AG10803 (cell line): Measurements from ENCODE around the gene BCAR3.

Source experiments
- DNase-seq: peaks from one replicate; pipeline ENCODE4 v3.0.0; 2010; ENCODE audit warnings: low read depth
- H3K4me3 ChIP-seq: 2 replicates; pipeline ENCODE4 v1.5.1; 2011; ENCODE audit warnings: mild to moderate bottlenecking, low read length, control low read depth
- TF ChIP-seq, protein P1 (sequence below): conservative IDR thresholded peaks from 2 replicates; pipeline ENCODE4 v1.5.1; 2011; ENCODE audit warnings: mild to moderate bottlenecking, low read length, control low read depth, inconsistent platforms

Gene BCAR3

DNA sequence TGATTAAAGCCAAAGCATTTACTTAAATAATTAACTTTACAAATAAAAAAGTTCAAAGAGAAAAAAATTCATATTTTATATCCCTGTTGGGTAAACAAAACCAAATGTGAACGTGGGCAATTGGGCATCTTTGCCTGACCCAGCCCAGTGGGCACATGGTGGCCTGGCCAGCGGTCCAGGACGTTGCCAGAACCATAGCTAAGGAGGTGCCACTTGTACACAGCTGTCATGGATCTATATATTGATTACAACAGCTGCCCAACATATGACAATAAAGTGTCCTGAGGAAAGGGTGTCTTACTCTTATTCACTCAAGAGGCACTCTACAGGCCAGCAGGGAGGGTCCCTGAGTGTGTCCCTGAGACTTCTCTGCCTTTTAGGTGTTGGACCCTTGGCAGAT is 78.5 kb downstream of the BCAR3 start:
- DNase-seq = no peak
- H3K4me3 ChIP-seq = no peak overlapping the region
- TF ChIP-seq, protein P1, sequence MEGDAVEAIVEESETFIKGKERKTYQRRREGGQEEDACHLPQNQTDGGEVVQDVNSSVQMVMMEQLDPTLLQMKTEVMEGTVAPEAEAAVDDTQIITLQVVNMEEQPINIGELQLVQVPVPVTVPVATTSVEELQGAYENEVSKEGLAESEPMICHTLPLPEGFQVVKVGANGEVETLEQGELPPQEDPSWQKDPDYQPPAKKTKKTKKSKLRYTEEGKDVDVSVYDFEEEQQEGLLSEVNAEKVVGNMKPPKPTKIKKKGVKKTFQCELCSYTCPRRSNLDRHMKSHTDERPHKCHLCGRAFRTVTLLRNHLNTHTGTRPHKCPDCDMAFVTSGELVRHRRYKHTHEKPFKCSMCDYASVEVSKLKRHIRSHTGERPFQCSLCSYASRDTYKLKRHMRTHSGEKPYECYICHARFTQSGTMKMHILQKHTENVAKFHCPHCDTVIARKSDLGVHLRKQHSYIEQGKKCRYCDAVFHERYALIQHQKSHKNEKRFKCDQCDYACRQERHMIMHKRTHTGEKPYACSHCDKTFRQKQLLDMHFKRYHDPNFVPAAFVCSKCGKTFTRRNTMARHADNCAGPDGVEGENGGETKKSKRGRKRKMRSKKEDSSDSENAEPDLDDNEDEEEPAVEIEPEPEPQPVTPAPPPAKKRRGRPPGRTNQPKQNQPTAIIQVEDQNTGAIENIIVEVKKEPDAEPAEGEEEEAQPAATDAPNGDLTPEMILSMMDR = no peak

- no peak overlapping the region for H3K4me3 ChIP-seq
- TF ChIP-seq, protein P1 = no peak
Observed at GRCh38 chr1:93602101-93602500, 79.5 kb downstream of the BCAR3 start.

GRCh38 chr1:93601686-93602085 is 80.0 kb downstream of the BCAR3 start:
- TF ChIP-seq, protein P1 = no peak
- DNase-seq = no peak
- no peak overlapping the region for H3K4me3 ChIP-seq

More at GRCh38 chr1:93602101-93602500, 79.5 kb downstream of the BCAR3 start:
- DNase-seq = no peak

DNA sequence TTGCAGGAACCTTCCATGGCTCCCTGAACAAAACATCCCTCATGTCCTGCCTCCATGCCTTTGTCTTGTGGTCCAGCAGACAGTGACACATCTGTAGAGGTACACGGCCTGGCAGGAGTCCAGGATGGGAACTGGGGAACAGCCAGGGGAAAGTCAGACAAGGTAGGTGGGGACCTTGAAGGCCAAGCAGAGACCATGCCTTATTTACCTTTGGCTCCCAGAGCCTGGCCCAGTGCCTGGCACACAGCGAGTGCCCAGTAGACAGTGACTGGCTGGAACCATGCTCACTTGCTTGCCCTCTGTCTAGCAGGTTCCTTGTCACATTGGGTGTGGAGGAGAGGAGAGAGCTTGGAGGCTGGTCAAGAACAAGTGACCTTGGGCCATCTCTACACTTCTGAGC is 81.0 kb downstream of the BCAR3 start:
- TF ChIP-seq, protein P1 = no peak
- no peak for DNase-seq
- no peak overlapping the region for H3K4me3 ChIP-seq

- TF ChIP-seq, protein P1 = no peak
- no peak for DNase-seq
- no peak overlapping the region for H3K4me3 ChIP-seq
Observed at GRCh38 chr1:93599479-93599878, 82.2 kb downstream of the BCAR3 start.

GRCh38 chr1:93598861-93599439 is 82.7 kb downstream of the BCAR3 start:
- H3K4me3 ChIP-seq = no peak overlapping the region
- TF ChIP-seq, protein P1 = no peak
- no peak for DNase-seq

DNA sequence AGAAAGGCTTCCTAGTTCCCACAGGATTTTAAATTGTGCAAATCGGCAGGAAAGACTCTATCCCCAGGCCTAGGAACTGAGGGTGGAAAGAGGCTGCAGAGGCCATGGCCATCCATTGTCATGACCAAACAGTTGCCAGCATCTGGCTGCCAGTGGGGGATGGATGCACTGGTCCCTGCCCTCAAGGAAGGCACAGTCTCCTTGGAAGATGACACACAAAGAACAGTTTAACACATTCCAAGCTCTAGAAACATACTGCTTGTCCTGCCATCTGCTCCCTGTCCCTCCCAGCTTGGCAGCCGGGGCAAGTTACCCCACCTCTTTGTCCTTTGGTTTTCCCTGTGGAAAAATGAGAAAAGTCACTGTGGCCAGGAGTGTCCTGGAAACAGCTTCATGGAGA is 83.2 kb downstream of the BCAR3 start:
- no peak for DNase-seq
- TF ChIP-seq, protein P1 = no peak
- H3K4me3 ChIP-seq = no peak overlapping the region
